Measurements from ENCODE around the gene RUVBL2.
"Not testable (repeated sequence)": the region's sequence is repeated elsewhere in the genome, so short reads cannot be mapped to it uniquely, and the experiment has no call there.

- TF ChIP-seq, protein P1, sequence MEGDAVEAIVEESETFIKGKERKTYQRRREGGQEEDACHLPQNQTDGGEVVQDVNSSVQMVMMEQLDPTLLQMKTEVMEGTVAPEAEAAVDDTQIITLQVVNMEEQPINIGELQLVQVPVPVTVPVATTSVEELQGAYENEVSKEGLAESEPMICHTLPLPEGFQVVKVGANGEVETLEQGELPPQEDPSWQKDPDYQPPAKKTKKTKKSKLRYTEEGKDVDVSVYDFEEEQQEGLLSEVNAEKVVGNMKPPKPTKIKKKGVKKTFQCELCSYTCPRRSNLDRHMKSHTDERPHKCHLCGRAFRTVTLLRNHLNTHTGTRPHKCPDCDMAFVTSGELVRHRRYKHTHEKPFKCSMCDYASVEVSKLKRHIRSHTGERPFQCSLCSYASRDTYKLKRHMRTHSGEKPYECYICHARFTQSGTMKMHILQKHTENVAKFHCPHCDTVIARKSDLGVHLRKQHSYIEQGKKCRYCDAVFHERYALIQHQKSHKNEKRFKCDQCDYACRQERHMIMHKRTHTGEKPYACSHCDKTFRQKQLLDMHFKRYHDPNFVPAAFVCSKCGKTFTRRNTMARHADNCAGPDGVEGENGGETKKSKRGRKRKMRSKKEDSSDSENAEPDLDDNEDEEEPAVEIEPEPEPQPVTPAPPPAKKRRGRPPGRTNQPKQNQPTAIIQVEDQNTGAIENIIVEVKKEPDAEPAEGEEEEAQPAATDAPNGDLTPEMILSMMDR (IDR thresholded peaks at IDR 0.05; ENCODE audit: insufficient read depth, low read length) = not testable (repeated sequence)
- TF ChIP-seq POLR2AphosphoS5 (IDR thresholded peaks at IDR 0.05; ENCODE audit: low read depth); REST (IDR thresholded peaks at IDR 0.05; ENCODE audit: insufficient replicate concordance, low read depth); GABPA (IDR thresholded peaks at IDR 0.05; ENCODE audit: low read depth); SPI1 (IDR thresholded peaks at IDR 0.05; ENCODE audit: borderline replicate concordance, low read depth): not testable (repeated sequence)
These were observed 56.1 kb downstream of the RUVBL2 start for GRCh38 chr19:49049834-49050233.
